SK-N-SH (cell line): ENCODE results near the gene SLC22A4. TPM values are rescaled to one million over a fixed set of nuclear protein-coding genes. Genes with fewer than 3 reads are reported as not detected.

Source experiments
- CTCF ChIA-PET: fragments of 300-600, 350-600 bp; formaldehyde crosslinking; extraction: SDS; loops from one replicate; lab custom pipeline; 2021; lab: Yijun Ruan, JAX
- POLR2A ChIA-PET: fragments of 350-600 bp; sonication (Branson Sonifier 250); formaldehyde crosslinking; extraction: SDS; loops from one replicate; lab custom pipeline; 2020; ENCODE audit warnings: antibody characterized with exemption, inconsistent platforms; lab: Yijun Ruan, JAX
- DNase-seq: peaks from one replicate; pipeline ENCODE4 v3.0.0; 2012
- H2AFZ ChIP-seq: fragments of 200-600 bp; sonication (generic); 2 replicates; pipeline ENCODE4 v1.8.1; 2016; ENCODE audit warnings: antibody characterized with exemption, mild to moderate bottlenecking, low read depth
- H3F3A ChIP-seq: fragments of 200-600 bp; sonication (generic); replicated peaks from 2 replicates; pipeline ENCODE3; 2016; ENCODE audit warnings: antibody characterized with exemption, mild to moderate bottlenecking; ENCODE audit not compliant: insufficient read depth
- H3K27ac ChIP-seq, 2 experiments: fragments of 200-500 bp in 1 of 2; fragments of 200-600 bp in 1 of 2; sonication (Bioruptor generic) in 1 of 2; sonication (generic), shearing (Covaris generic) in 1 of 2; 2 replicates each; pipeline versions ENCODE4 v1.5.1 to v1.6.1; 2014 to 2016; ENCODE audit warnings: low read depth in 2 of 2, inconsistent platforms in 1 of 2, low read length in 1 of 2, mild to moderate bottlenecking in 1 of 2, mixed read lengths in 1 of 2
- H3K27me3 ChIP-seq: fragments of 200-600 bp; sonication (generic), shearing (Covaris generic); 2 replicates; pipeline ENCODE4 v1.6.1; 2016; ENCODE audit warnings: mixed run types; ENCODE audit not compliant: insufficient read depth
- H3K36me3 ChIP-seq, 2 experiments: fragments of 200-500 bp in 1 of 2; fragments of 200-600 bp in 1 of 2; sonication (Bioruptor generic) in 1 of 2; sonication (generic) in 1 of 2; replicated peaks in 1 of 2; 2 replicates each; pipeline versions ENCODE3 to v1.5.1; 2014 to 2016; ENCODE audit warnings: low read length in 1 of 2, mild to moderate bottlenecking in 1 of 2; ENCODE audit not compliant: insufficient read depth in 2 of 2, control insufficient read depth in 1 of 2
- H3K4me1 ChIP-seq, 2 experiments: fragments of 200-500 bp in 1 of 2; fragments of 200-600 bp in 1 of 2; sonication (Bioruptor generic) in 1 of 2; sonication (generic), shearing (Covaris generic) in 1 of 2; 2 replicates each; pipeline versions ENCODE4 v1.5.1 to v1.6.1; 2014 to 2016; ENCODE audit warnings: low read depth in 1 of 2, low read length in 1 of 2, mixed run types in 1 of 2; ENCODE audit not compliant: insufficient read depth in 2 of 2, control insufficient read depth in 1 of 2
- H3K4me2 ChIP-seq: fragments of 200-600 bp; sonication (generic), shearing (Covaris generic); 2 replicates; pipeline ENCODE4 v1.6.1; 2017; ENCODE audit warnings: mixed run types
- H3K4me3 ChIP-seq, 2 experiments: fragments of 200-500 bp in 1 of 2; fragments of 200-600 bp in 1 of 2; sonication (Bioruptor generic) in 1 of 2; sonication (generic), shearing (Covaris generic) in 1 of 2; 2 replicates each; pipeline versions ENCODE4 v1.5.1 to v1.8.1; 2014 to 2016; ENCODE audit warnings: low read depth in 2 of 2, inconsistent platforms in 1 of 2, low read length in 1 of 2, mild to moderate bottlenecking in 1 of 2, mixed read lengths in 1 of 2, moderate library complexity in 1 of 2
- H3K79me2 ChIP-seq: fragments of 200-600 bp; sonication (generic); 2 replicates; pipeline ENCODE4 v1.8.1; 2017; ENCODE audit warnings: mild to moderate bottlenecking; ENCODE audit not compliant: insufficient read depth
- H3K9ac ChIP-seq: fragments of 200-600 bp; sonication (generic); 2 replicates; pipeline ENCODE4 v1.6.1; 2017; ENCODE audit warnings: mixed run types
- H3K9me2 ChIP-seq: fragments of 200-600 bp; sonication (generic); 2 replicates; pipeline ENCODE4 v1.6.1; 2017; ENCODE audit warnings: mixed run types
- H3K9me3 ChIP-seq: fragments of 200-600 bp; sonication (generic); 2 replicates; pipeline ENCODE4 v1.6.1; 2017; ENCODE audit warnings: mixed run types, mild to moderate bottlenecking, moderate library complexity
- H4K20me1 ChIP-seq: fragments of 200-600 bp; sonication (generic); 2 replicates; pipeline ENCODE4 v1.6.1; 2017; ENCODE audit warnings: mild to moderate bottlenecking, mixed run types; ENCODE audit not compliant: insufficient read depth
- CTCF ChIP-seq: fragments of 200-600 bp; sonication (generic); IDR thresholded peaks from 2 replicates; pipeline ENCODE4 v1.6.1; 2017; ENCODE audit warnings: antibody characterized with exemption, mild to moderate bottlenecking, moderate library complexity
- EP300 ChIP-seq, 2 experiments: IDR thresholded peaks; 2 replicates each; pipeline versions ENCODE4 v1.4.0 to v1.6.1; 2012; ENCODE audit warnings: borderline replicate concordance in 1 of 2, low read depth in 1 of 2, low read length in 1 of 2
- EZH2phosphoT487 ChIP-seq: fragments of 200-600 bp; sonication (generic); IDR thresholded peaks from 2 replicates; pipeline ENCODE4 v1.6.1; 2017; ENCODE audit warnings: low read depth, mixed run types, mild to moderate bottlenecking, antibody characterized with exemption, moderate library complexity, borderline replicate concordance
- FOSL2 ChIP-seq: IDR thresholded peaks from 2 replicates; pipeline ENCODE4 v1.4.0; 2012; ENCODE audit warnings: low read depth, mild to moderate bottlenecking, moderate library complexity, borderline replicate concordance
- FOXM1 ChIP-seq: IDR thresholded peaks from 2 replicates; pipeline ENCODE4 v1.4.0; 2012; ENCODE audit warnings: low read depth, mild to moderate bottlenecking
- GABPA ChIP-seq: IDR thresholded peaks from 2 replicates; pipeline ENCODE4 v1.4.0; 2012; ENCODE audit warnings: low read depth, mild to moderate bottlenecking
- GATA2 ChIP-seq: sonication (generic); formaldehyde crosslinking; IDR thresholded peaks from 2 replicates; pipeline ENCODE4 v1.5.0; 2020; ENCODE audit warnings: mild to moderate bottlenecking, missing genetic modification reagents
- IRF3 ChIP-seq: fragments of 150-350 bp; IDR thresholded peaks from 2 replicates; pipeline ENCODE4 v1.6.1; 2016; ENCODE audit warnings: mild to moderate bottlenecking, low read depth, low read length
- MAX ChIP-seq: IDR thresholded peaks from 2 replicates; pipeline ENCODE4 v1.4.0; 2012; ENCODE audit warnings: low read depth
- MXI1 ChIP-seq: IDR thresholded peaks from 2 replicates; pipeline ENCODE4 v1.6.1; 2012; ENCODE audit warnings: mild to moderate bottlenecking, low read depth, low read length, improper control_type of control experiment
- NFIC ChIP-seq: IDR thresholded peaks from 2 replicates; pipeline ENCODE4 v1.4.0; 2012; ENCODE audit warnings: borderline replicate concordance
- PBX3 ChIP-seq: IDR thresholded peaks from 2 replicates; pipeline ENCODE4; 2012
- POLR2AphosphoS5 ChIP-seq: IDR thresholded peaks from 2 replicates; pipeline ENCODE4 v1.6.1; 2012; ENCODE audit warnings: low read depth, low read length
- REST ChIP-seq: IDR thresholded peaks from 2 replicates; pipeline ENCODE4 v1.6.1; 2012; ENCODE audit warnings: mild to moderate bottlenecking, low read depth, low read length, moderate library complexity
- SMC3 ChIP-seq: IDR thresholded peaks from 2 replicates; pipeline ENCODE4 v1.6.1; 2012; ENCODE audit warnings: low read depth, low read length, improper control_type of control experiment
- TCF12 ChIP-seq: IDR thresholded peaks from 2 replicates; pipeline ENCODE4 v1.4.0; 2012
- USF1 ChIP-seq: IDR thresholded peaks from 2 replicates; pipeline ENCODE4 v1.4.0; 2012; ENCODE audit warnings: low read depth, borderline replicate concordance
- WGBS: methylation state at CpG from one replicate; pipeline ENCODE4 v1.1.6; 2017; ENCODE audit warnings: low lambda C conversion rate; 5-methylcytosine and 5-hydroxymethylcytosine counted together
- polyA plus RNA-seq, 3 experiments: library from polyadenylated mRNA; depleted of rRNA; stranded (reverse); fragments of >200 nt; gene quantifications; 2 replicates each; pipeline ENCODE4 v1.2.3, GENCODE V29; 2012

SLC22A4 gene
- polyA plus RNA-seq, 1 of the 3 experiments (the other 2 are of a cell fraction), result 3.3 TPM

- H3K4me3 ChIP-seq, result peak overlapping the region; percentile 65 to 66
- peak overlapping the region in 1 of 2 experiments; percentile 80; a peak in 2 of 4 replicates for H3K27ac ChIP-seq
- peak overlapping the region; percentile 77 for H3K9ac ChIP-seq
- H3K4me2 ChIP-seq, result peak overlapping the region; percentile 90
- 13% methylated on average over 8 of the region's 9 CpGs for WGBS
- ChIA-PET CTCF (interaction anchor here (0.8 to 2.1 kb wide), 7 partner anchors 17 to 132 kb away, joined by 3 to 8 read pairs (median 6); no protein-coding TSS in a partner anchor), POLR2A (interaction anchor here (0.6 to 2.2 kb wide), 7 partner anchors 76 to 421 kb away, joined by 3 to 15 read pairs (median 3); partner anchors contain the start of gene SLC22A4)
- peaks cover 10% of the 10 kb centered on the region for H3F3A ChIP-seq
- no peaks in the 10 kb centered on the region for H3K79me2 ChIP-seq
- H2AFZ ChIP-seq, result peak overlapping the region; percentile 94
- no peaks in the 10 kb centered on the region for H3K27me3 ChIP-seq
- H3K9me2 ChIP-seq, result no peaks in the 10 kb centered on the region
- no peaks in the 10 kb centered on the region for H3K9me3 ChIP-seq
- H3K36me3 ChIP-seq, result no peaks in the 10 kb centered on the region
- peaks cover 9 to 13% of the 10 kb centered on the region in 2 experiments; a peak in 2 of 4 replicates for H3K4me1 ChIP-seq
- TF ChIP-seq POLR2AphosphoS5 (no peak), FOXM1 (no peak), TCF12 (no peak), SMC3 (no peak), GATA2 (CRISPR knock-in tag) (no peak), NFIC (no peak), EZH2phosphoT487 (no peak), REST (no peak), EP300 (IDR thresholded peaks at IDR 0.05; ENCODE audit: borderline replicate concordance in 1 of 2, low read depth in 1 of 2, low read length in 1 of 2) (no peak), GABPA (no peak), FOSL2 (no peak)
- no peak for DNase-seq
- no peaks in the 10 kb centered on the region for H4K20me1 ChIP-seq
Measured at GRCh38 chr5:132369007-132369473, 74.8 kb downstream of the SLC22A4 start.

GRCh38 chr5:132369474-132370180 is 75.4 kb downstream of the SLC22A4 start, which contains the start of gene SLC22A5:
TSS of gene SLC22A5 (plus strand) at chr5:132369710. CDS start at chr5:132369973, 263 bp downstream.
- CTCF ChIA-PET, result interaction anchor here (0.8 to 2.1 kb wide), 7 partner anchors 16 to 132 kb away, joined by 3 to 8 read pairs (median 6); no protein-coding TSS in a partner anchor
- Histone ChIP-seq H2AFZ (peak within 1 kb of the TSS; percentile 94), H3K4me2 (peak within 1 kb of the TSS; percentile 90), H4K20me1 (no peaks in the 10 kb centered on the region), H3K9me2 (no peaks in the 10 kb centered on the region), H3K27me3 (no peaks in the 10 kb centered on the region), H3K36me3 (no peaks in the 10 kb centered on the region), H3K27ac (peak within 1 kb of the TSS in 1 of 2 experiments; percentile 80; a peak in 2 of 4 replicates), H3K9me3 (no peaks in the 10 kb centered on the region), H3K9ac (peak within 1 kb of the TSS; percentile 77), H3K4me3 (peak within 1 kb of the TSS; percentile 65 to 66), H3K4me1 (peaks cover 9 to 13% of the 10 kb centered on the region in 2 experiments; a peak in 2 of 4 replicates), H3K79me2 (no peaks in the 10 kb centered on the region), H3F3A (peaks cover 9% of the 10 kb centered on the region)
- POLR2A ChIA-PET, result interaction anchor here (0.6 to 2.2 kb wide), 8 partner anchors 76 to 420 kb away, joined by 3 to 15 read pairs (median 3); partner anchors contain the start of gene SLC22A4
- WGBS, result 0% methylated on average over 13 of the region's 83 CpGs
- DNase-seq, result peak; percentile 95
- TF ChIP-seq IRF3, result no peak
- TF ChIP-seq FOXM1, result no peak
- no peak for TF ChIP-seq CTCF
- TF ChIP-seq USF1, result no peak
- TF ChIP-seq MXI1, result peak; percentile 33; the same call in 1 of the 2 replicates
- TF ChIP-seq MAX, result peak; percentile 74; the same call in 1 of the 2 replicates
- TF ChIP-seq PBX3, result no peak
